Measurements from ENCODE around the gene STK17B. TPM values are rescaled to one million over a fixed set of nuclear protein-coding genes. Genes with fewer than 3 reads are reported as not detected.

Gene STK17B
- total RNA-seq, 1 experiment from 2014 or later = 58.0 TPM

DNA sequence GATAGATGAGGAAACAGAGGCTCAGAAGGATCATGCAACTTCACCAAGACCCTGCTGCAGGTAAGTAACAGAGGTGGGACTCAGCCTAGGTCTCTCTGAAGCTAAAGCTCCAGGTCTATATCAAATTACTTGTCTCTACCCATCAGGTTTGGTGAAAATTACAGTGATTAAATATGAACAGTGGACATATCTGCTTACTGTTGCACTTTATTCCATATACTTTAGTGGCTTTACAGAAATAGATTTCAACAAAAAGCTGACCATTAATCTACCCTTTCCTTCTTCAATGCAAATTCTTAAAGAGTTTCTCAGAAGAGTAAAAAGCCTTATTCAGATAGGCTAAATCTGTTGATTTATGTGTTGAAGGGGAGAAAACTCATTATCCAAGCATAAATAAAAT, 42.8 kb upstream of the STK17B start:
- Mint-ChIP-seq H3K27me3 (ENCODE audit: insufficient read depth, unreplicated experiment) (no peaks in the 10 kb centered on the region), H3K36me3 (ENCODE audit: insufficient read depth, unreplicated experiment) (peaks cover under 1% of the 10 kb centered on the region), H3K4me1 (ENCODE audit: low read depth, unreplicated experiment) (peaks cover 5% of the 10 kb centered on the region), H3K27ac (ENCODE audit: unreplicated experiment) (no peak overlapping the region), H3K4me3 (ENCODE audit: unreplicated experiment) (no peak overlapping the region), H3K9me3 (ENCODE audit: unreplicated experiment) (peaks cover 16% of the 10 kb centered on the region)
- intact Hi-C loops (cut with micrococcal nuclease; ENCODE audit: unreplicated experiment) = no loop called here
- Histone ChIP-seq H3K4me1 (peaks cover 6% of the 10 kb centered on the region), H3K27me3 (replicated peaks; ENCODE audit: control insufficient read depth, insufficient read depth, low read length) (no peaks in the 10 kb centered on the region), H3K9me3 (0 out of 2 replicates have a peak, but pooled peaks cover 5% of the 10 kb centered on the region), H3K36me3 (ENCODE audit: control insufficient read depth, insufficient read depth, low read length) (no peaks in the 10 kb centered on the region), H3K4me3 (ENCODE audit: low read depth, low read length) (no peak overlapping the region)
- BruUV-seq (replicated peaks) = no TSS peak
- POLR2A ChIA-PET = interaction anchor here (0.5 kb wide), 1 partner anchor 235 kb away, joined by 3 read pairs; no protein-coding TSS in a partner anchor
- CTCF ChIA-PET = no interaction called here
- TF ChIP-seq, protein P1, sequence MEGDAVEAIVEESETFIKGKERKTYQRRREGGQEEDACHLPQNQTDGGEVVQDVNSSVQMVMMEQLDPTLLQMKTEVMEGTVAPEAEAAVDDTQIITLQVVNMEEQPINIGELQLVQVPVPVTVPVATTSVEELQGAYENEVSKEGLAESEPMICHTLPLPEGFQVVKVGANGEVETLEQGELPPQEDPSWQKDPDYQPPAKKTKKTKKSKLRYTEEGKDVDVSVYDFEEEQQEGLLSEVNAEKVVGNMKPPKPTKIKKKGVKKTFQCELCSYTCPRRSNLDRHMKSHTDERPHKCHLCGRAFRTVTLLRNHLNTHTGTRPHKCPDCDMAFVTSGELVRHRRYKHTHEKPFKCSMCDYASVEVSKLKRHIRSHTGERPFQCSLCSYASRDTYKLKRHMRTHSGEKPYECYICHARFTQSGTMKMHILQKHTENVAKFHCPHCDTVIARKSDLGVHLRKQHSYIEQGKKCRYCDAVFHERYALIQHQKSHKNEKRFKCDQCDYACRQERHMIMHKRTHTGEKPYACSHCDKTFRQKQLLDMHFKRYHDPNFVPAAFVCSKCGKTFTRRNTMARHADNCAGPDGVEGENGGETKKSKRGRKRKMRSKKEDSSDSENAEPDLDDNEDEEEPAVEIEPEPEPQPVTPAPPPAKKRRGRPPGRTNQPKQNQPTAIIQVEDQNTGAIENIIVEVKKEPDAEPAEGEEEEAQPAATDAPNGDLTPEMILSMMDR (IDR thresholded peaks at IDR 0.05; ENCODE audit: insufficient read depth in 1 of 2, low read depth in 1 of 2, low read length in 1 of 2, severe bottlenecking in 1 of 2, unreplicated experiment in 1 of 2) = no peak
- DNase-seq = no peak

DNA sequence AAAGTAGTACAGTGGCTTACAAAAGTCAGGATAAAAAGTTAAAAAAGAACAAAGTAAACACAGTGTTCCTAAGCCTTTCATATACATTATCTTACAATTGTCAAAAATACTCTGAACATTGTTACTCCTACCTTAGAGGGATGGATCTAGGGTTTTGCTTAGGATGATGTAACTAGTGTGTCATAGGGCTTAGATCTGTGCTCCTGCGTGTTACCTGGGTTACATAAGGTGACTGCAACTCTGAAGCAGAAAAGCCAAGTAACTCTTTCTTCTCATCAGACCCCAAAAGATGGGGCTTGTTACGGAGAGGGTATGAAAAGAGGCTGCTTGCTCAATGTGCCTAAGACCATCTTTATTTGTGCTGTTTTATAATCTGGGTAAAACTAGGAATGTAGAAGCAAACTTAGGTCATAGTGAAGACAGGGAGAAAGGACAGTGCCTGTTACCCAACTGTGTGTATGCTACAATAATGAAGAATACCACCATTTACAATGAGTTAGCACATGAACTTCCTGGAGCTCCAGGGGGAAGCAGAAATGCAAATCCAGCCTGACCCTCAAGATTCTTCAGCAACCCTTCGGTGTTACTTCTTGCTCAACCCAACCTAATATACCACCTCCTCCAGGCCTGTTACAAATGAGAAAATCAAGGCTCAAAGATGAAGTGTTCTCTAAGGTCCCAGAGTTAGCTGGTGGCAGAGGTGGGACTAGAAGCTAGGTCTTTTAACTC, 42.0 kb upstream of the STK17B start:
- POLR2A ChIA-PET = no interaction called here
- intact Hi-C loops (cut with micrococcal nuclease; ENCODE audit: unreplicated experiment) = no loop called here

DNA sequence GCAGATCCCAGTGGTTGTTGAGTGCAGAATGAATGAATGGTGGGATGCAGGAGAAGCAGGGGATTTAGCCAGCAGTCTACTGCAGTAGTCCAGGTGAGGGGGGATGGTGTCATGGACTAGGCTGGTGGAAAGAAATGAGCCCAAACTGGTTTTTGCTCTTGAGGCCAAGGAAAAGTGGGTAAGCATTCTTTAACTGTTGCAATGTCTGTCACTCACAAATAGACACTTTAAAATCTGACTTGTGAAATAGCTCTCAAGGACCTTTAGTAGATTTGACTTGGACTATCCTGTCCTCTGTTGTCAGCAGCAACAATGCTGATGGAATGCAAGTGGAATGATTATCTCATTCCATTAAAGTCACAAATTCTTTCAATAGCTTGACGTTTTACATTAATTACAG, 37.5 kb upstream of the STK17B start:
- ChIA-PET POLR2A (interaction anchor here (1.0 kb wide), 1 partner anchor 51 kb away, joined by 8 read pairs; no protein-coding TSS in a partner anchor), CTCF (no interaction called here)
- intact Hi-C loops (cut with micrococcal nuclease; ENCODE audit: unreplicated experiment) = loop anchor here (1.0 to 2.0 kb wide), 4 partner anchors 24 to 66 kb away; no protein-coding TSS in a partner anchor
- H3K4me1 Mint-ChIP-seq (ENCODE audit: low read depth, unreplicated experiment) = peaks cover 26% of the 10 kb centered on the region
- peak; percentile 78 to 85 for DNase-seq
- no TSS peak for BruUV-seq (replicated peaks)
- H3K36me3 ChIP-seq (ENCODE audit: control insufficient read depth, insufficient read depth, low read length) = no peaks in the 10 kb centered on the region
- H3K9me3 ChIP-seq = 0 out of 2 replicates have a peak, but pooled peaks cover 5% of the 10 kb centered on the region
- H3K27ac Mint-ChIP-seq (ENCODE audit: unreplicated experiment) = peak overlapping the region; percentile 89
- H3K36me3 Mint-ChIP-seq (ENCODE audit: insufficient read depth, unreplicated experiment) = peaks cover 9% of the 10 kb centered on the region
- peaks cover 20% of the 10 kb centered on the region for H3K9me3 Mint-ChIP-seq (ENCODE audit: unreplicated experiment)
- no peaks in the 10 kb centered on the region for H3K27me3 ChIP-seq (replicated peaks; ENCODE audit: control insufficient read depth, insufficient read depth, low read length)
- TF ChIP-seq, protein P1 (IDR thresholded peaks at IDR 0.05; ENCODE audit: insufficient read depth in 1 of 2, low read depth in 1 of 2, low read length in 1 of 2, severe bottlenecking in 1 of 2, unreplicated experiment in 1 of 2) = no peak
- peak overlapping the region; percentile 51 for H3K4me3 Mint-ChIP-seq (ENCODE audit: unreplicated experiment)
- H3K4me3 ChIP-seq (ENCODE audit: low read depth, low read length) = no peak overlapping the region
- H3K4me1 ChIP-seq = peaks cover 37% of the 10 kb centered on the region
- no peaks in the 10 kb centered on the region for H3K27me3 Mint-ChIP-seq (ENCODE audit: insufficient read depth, unreplicated experiment)

More for the DNA sequence above, 42.0 kb upstream of the STK17B start:
- Histone ChIP-seq H3K27me3 (replicated peaks; ENCODE audit: control insufficient read depth, insufficient read depth, low read length) (no peaks in the 10 kb centered on the region), H3K4me1 (peaks cover 14% of the 10 kb centered on the region), H3K36me3 (ENCODE audit: control insufficient read depth, insufficient read depth, low read length) (no peaks in the 10 kb centered on the region), H3K4me3 (ENCODE audit: low read depth, low read length) (no peak overlapping the region), H3K9me3 (0 out of 2 replicates have a peak, but pooled peaks cover 5% of the 10 kb centered on the region)
- Mint-ChIP-seq H3K27ac (ENCODE audit: unreplicated experiment) (no peak overlapping the region), H3K36me3 (ENCODE audit: insufficient read depth, unreplicated experiment) (peaks cover 7% of the 10 kb centered on the region), H3K4me1 (ENCODE audit: low read depth, unreplicated experiment) (peaks cover 13% of the 10 kb centered on the region), H3K4me3 (ENCODE audit: unreplicated experiment) (no peak overlapping the region), H3K9me3 (ENCODE audit: unreplicated experiment) (peaks cover 20% of the 10 kb centered on the region), H3K27me3 (ENCODE audit: insufficient read depth, unreplicated experiment) (no peaks in the 10 kb centered on the region)
- CTCF ChIA-PET = no interaction called here
- BruUV-seq (replicated peaks) = no TSS peak
- DNase-seq = no peak
- TF ChIP-seq, protein P1 (IDR thresholded peaks at IDR 0.05; ENCODE audit: insufficient read depth in 1 of 2, low read depth in 1 of 2, low read length in 1 of 2, severe bottlenecking in 1 of 2, unreplicated experiment in 1 of 2) = no peak
